A673 (cell line): ENCODE results near the gene OLA1. TPM values are rescaled to one million over a fixed set of nuclear protein-coding genes. Genes with fewer than 3 reads are reported as not detected.

Experiments
- BruUV-seq: library from RNA; stranded (reverse); fragments of 400-500 nt; replicated peaks from 2 replicates; lab custom pipeline; 2021; lab: Mats Ljungman, UMichigan
- CTCF ChIA-PET: fragments of 300-600 bp; sonication (Branson Sonifier 250); formaldehyde crosslinking; loops from one replicate; lab custom pipeline; 2022; ENCODE audit warnings: antibody characterized with exemption; lab: Charles Lee
- POLR2A ChIA-PET: fragments of 300-600 bp; sonication (Branson Sonifier 250); formaldehyde crosslinking; loops from one replicate; lab custom pipeline; 2022; ENCODE audit warnings: antibody characterized with exemption; ENCODE audit not compliant: low non-redundant PET; lab: Charles Lee
- DNase-seq: peaks from one replicate; pipeline ENCODE4 v3.0.0-alpha.2; 2015; ENCODE audit warnings: low spot score
- H3K27ac ChIP-seq: fragments of 200-600 bp; sonication (generic); 2 replicates; pipeline ENCODE4 v1.5.1; 2016; ENCODE audit warnings: mixed run types, low read depth, mild to moderate bottlenecking, mixed read lengths, antibody characterized with exemption, low read length; ENCODE audit not compliant: poor library complexity, severe bottlenecking
- H3K27me3 ChIP-seq: fragments of 200-600 bp; sonication (generic); replicated peaks from 2 replicates; pipeline ENCODE4 v1.6.1; 2017; ENCODE audit warnings: mixed run types, low read depth, mild to moderate bottlenecking, mixed read lengths, antibody characterized with exemption, low read length; ENCODE audit not compliant: insufficient read depth, poor library complexity
- H3K36me3 ChIP-seq: fragments of 200-600 bp; sonication (generic); 2 replicates; pipeline ENCODE4 v1.6.1; 2016; ENCODE audit warnings: mixed run types, mild to moderate bottlenecking, mixed read lengths, antibody characterized with exemption, low read length; ENCODE audit not compliant: insufficient read depth, poor library complexity, severe bottlenecking
- H3K4me1 ChIP-seq: fragments of 200-600 bp; sonication (generic); 2 replicates; pipeline ENCODE4 v1.6.1; 2017; ENCODE audit warnings: mixed run types, mild to moderate bottlenecking, mixed read lengths, antibody characterized with exemption, low read length; ENCODE audit not compliant: insufficient read depth, poor library complexity, severe bottlenecking
- H3K4me3 ChIP-seq: fragments of 200-600 bp; sonication (generic); 2 replicates; pipeline ENCODE4 v1.5.1; 2016; ENCODE audit warnings: low read depth, mixed run types, mild to moderate bottlenecking, mixed read lengths, low read length; ENCODE audit not compliant: poor library complexity, severe bottlenecking
- H3K9me3 ChIP-seq: fragments of 200-600 bp; sonication (generic); 2 replicates; pipeline ENCODE4 v1.6.1; 2016; ENCODE audit warnings: mixed run types, low read depth, mild to moderate bottlenecking, mixed read lengths, antibody characterized with exemption, low read length; ENCODE audit not compliant: poor library complexity, severe bottlenecking
- CTCF ChIP-seq: fragments of 300-800, 200-600 bp; sonication (generic); conservative IDR thresholded peaks from 2 replicates; pipeline ENCODE4 v1.5.1; 2017; ENCODE audit warnings: low read depth, mild to moderate bottlenecking, antibody characterized with exemption, low read length, moderate library complexity, mixed read lengths
- EZH2 ChIP-seq: fragments of 200-600 bp; sonication (generic); IDR thresholded peaks from 2 replicates; pipeline ENCODE4 v1.6.1; 2017; ENCODE audit warnings: borderline replicate concordance, low read depth, mild to moderate bottlenecking, mixed read lengths, antibody characterized with exemption, low read length; ENCODE audit not compliant: poor library complexity, severe bottlenecking
- intact Hi-C: fragments of 100-400 bp; cut with micrococcal nuclease; formaldehyde crosslinking; loops from one replicate; pipeline ENCODE4 v1.10.0; 2022; ENCODE audit not compliant: unreplicated experiment
- total RNA-seq: library from RNA; stranded (reverse); gene quantifications from 2 replicates; pipeline ENCODE4 v1.2.3, GENCODE V29; 2021

The OLA1 gene
- total RNA-seq, 1 experiment from 2014 or later, result 174 TPM

- intact Hi-C loops, result loop anchor here (5.0 to 10.0 kb wide), 3 partner anchors 72 to 635 kb away; partner anchors contain the start of gene SP3
- peak; percentile 96 for DNase-seq
- Histone ChIP-seq H3K4me1 (peaks cover 6% of the 10 kb centered on the region), H3K4me3 (no peak overlapping the region), H3K36me3 (no peaks in the 10 kb centered on the region), H3K9me3 (no peaks in the 10 kb centered on the region), H3K27ac (peak overlapping the region; percentile 78), H3K27me3 (no peaks in the 10 kb centered on the region)
- peak; percentile 91 for TF ChIP-seq CTCF
- TF ChIP-seq EZH2, result no peak
- BruUV-seq, result no TSS peak
- ChIA-PET CTCF (interaction anchor here (0.6 to 1.0 kb wide), 2 partner anchors 15 to 68 kb away, joined by 3 to 5 read pairs; no protein-coding TSS in a partner anchor), POLR2A (no interaction called here)
Observed at GRCh38 chr2:174039551-174040416, 208.5 kb downstream of the OLA1 start.

GRCh38 chr2:174038462-174038861, 209.9 kb downstream of the OLA1 start:
- TF ChIP-seq CTCF (no peak), EZH2 (no peak)
- Histone ChIP-seq H3K27ac (no peak overlapping the region), H3K4me3 (no peak overlapping the region), H3K9me3 (no peaks in the 10 kb centered on the region), H3K4me1 (peaks cover 6% of the 10 kb centered on the region), H3K27me3 (no peaks in the 10 kb centered on the region), H3K36me3 (no peaks in the 10 kb centered on the region)
- BruUV-seq, result no TSS peak
- ChIA-PET CTCF (no interaction called here), POLR2A (no interaction called here)
- intact Hi-C loops, result loop anchor here (10.0 kb wide), 1 partner anchor 634 kb away; no protein-coding TSS in a partner anchor
- no peak for DNase-seq

GRCh38 chr2:174036825-174037224, 211.5 kb downstream of the OLA1 start:
- peaks cover 6% of the 10 kb centered on the region for H3K4me1 ChIP-seq
- no peaks in the 10 kb centered on the region for H3K36me3 ChIP-seq
- POLR2A ChIA-PET, result no interaction called here
- no TSS peak for BruUV-seq
- no peak overlapping the region for H3K27ac ChIP-seq
- intact Hi-C loops, result loop anchor here (10.0 kb wide), 1 partner anchor 632 kb away; no protein-coding TSS in a partner anchor
- DNase-seq, result no peak
- no peaks in the 10 kb centered on the region for H3K9me3 ChIP-seq
- no peak for TF ChIP-seq CTCF
- no peak for TF ChIP-seq EZH2
- H3K4me3 ChIP-seq, result no peak overlapping the region
- H3K27me3 ChIP-seq, result no peaks in the 10 kb centered on the region
- CTCF ChIA-PET, result no interaction called here
